GM12878 (cell line): ENCODE results near the gene NUP205.

Experiments used
- CTCF ChIP-seq, 3 experiments: IDR thresholded peaks in 2 of 3; conservative IDR thresholded peaks in 1 of 3; 2 replicates each; pipeline ENCODE4 v1.5.1; 2011; ENCODE audit warnings: low read depth in 3 of 3, low read length in 3 of 3, mild to moderate bottlenecking in 3 of 3, control low read depth in 2 of 3, moderate library complexity in 2 of 3, inconsistent platforms in 1 of 3, mixed read lengths in 1 of 3; ENCODE audit not compliant: control insufficient read depth in 2 of 3, insufficient read depth in 1 of 3; ENCODE audit errors: extremely low read depth in 1 of 3
- MTA2 ChIP-seq: fragments of 450-650 bp; IDR thresholded peaks from 2 replicates; pipeline ENCODE4 v1.6.1; 2016; ENCODE audit warnings: low read depth, mild to moderate bottlenecking, moderate library complexity

- TF ChIP-seq MTA2 (no peak), CTCF (IDR thresholded peaks at IDR 0.05 in 2 of 3, conservative IDR thresholded peaks at IDR 0.05 in 1 of 3; ENCODE audit: control insufficient read depth in 2 of 3, extremely low read depth in 1 of 3, insufficient read depth in 1 of 3, low read depth in 3 of 3, low read length in 3 of 3) (no peak)
Measured at GRCh38 chr7:135670179-135670578, 112.5 kb downstream of the NUP205 start.
